Measurements from ENCODE around the gene GALNT14. TPM values are rescaled to one million over a fixed set of nuclear protein-coding genes. Genes with fewer than 3 reads are reported as not detected.

GALNT14 gene
- total and polyA plus RNA-seq, 5 experiments from 2014 or later = 0.36 TPM; not detected in 4

DNA sequence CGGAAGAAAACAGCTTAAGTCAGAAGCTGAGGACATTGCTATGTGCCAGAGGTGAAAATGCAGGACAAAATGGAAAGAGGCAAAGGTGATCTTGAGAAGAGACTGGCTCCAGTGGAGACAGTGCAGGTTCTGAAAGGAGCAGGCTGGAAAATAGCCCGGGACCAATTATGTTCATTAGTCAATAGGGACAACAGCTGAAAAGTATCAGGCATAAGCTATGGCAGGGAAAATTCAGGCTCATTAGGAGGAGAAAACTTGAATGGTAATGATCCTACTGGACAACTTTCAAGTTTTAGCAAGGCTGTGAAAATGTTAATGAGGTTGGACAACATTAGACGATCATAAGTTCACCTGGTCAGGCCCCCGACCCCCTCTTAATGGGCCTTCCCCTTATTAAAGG, 60.2 kb downstream of the GALNT14 start:
- ATAC-seq (no peak), DNase-seq (no peak)
- H3K27ac Mint-ChIP-seq = no peak overlapping the region
- H3K4me3 Mint-ChIP-seq = no peak overlapping the region
- peaks cover 0 to 7% (median 0%) of the 10 kb centered on the region in 5 donors for H3K27me3 Mint-ChIP-seq
- POLR2A ChIA-PET = no interaction called here
- H3K36me3 Mint-ChIP-seq = no peaks in the 10 kb centered on the region
- H3K9me3 Mint-ChIP-seq = no peaks in the 10 kb centered on the region
- no peaks in the 10 kb centered on the region for H3K4me1 Mint-ChIP-seq

DNA sequence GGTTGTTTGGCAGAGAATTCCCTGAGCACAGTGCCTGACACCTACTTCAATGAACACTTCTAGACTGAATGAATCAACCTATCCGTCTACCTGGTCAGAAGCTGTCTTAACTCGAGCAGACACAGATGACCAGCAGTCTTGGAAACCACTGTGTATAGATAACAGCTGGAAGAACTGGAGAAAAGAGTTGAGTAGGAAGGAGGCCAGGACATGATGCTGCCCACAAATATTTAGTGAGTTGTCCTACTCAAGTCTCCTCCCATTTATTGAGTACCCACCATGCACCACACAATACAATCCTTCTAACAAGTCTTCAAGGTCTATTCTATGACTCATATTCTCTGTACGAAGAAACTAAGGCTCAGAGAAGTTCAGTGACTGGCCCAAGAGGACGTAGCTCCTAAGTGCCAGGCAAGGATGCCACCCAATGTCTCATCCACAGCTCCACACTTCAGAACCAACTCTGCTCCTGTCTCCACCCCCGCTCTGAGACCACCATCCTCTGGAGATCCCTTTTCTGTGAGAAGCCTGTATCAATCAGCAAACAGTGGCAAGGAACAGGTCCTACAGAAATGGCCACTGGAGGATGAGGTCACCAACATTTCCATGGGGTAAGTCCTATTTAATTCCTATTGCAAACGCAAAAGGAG, 62.2 kb downstream of the GALNT14 start:
- Mint-ChIP-seq H3K27ac (no peak overlapping the region), H3K4me3 (no peak overlapping the region), H3K27me3 (peaks cover 0 to 7% (median 0%) of the 10 kb centered on the region in 5 donors), H3K9me3 (no peaks in the 10 kb centered on the region), H3K36me3 (no peaks in the 10 kb centered on the region), H3K4me1 (peaks cover 0 to 3% (median 0%) of the 10 kb centered on the region in 4 donors)
- POLR2A ChIA-PET = interaction anchor here (0.7 kb wide), 1 partner anchor 1723 kb away, joined by 3 read pairs; no protein-coding TSS in a partner anchor
- DNase-seq (no peak), ATAC-seq (no peak)

DNA sequence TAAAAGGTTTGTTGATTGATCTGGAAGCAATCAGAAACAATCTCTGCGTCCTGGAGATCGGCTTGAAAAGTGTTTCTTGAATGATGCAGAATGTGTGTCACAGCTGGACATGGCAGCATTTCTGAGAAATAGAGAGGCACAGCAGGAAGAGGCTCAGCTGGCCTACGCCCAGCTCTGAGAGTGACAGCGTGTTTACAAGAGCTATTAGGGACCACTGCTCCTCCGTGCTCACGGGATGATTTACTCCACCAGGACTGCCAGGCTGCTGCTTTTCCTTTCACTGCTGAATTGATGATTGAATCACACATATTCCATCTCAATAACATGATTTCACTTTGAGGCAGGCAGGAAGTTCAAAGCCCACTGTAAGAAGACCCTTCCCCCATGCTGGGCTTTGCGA, 62.8 kb downstream of the GALNT14 start:
- Mint-ChIP-seq H3K9me3 (no peaks in the 10 kb centered on the region), H3K36me3 (no peaks in the 10 kb centered on the region), H3K27ac (peak overlapping the region in 1 of 10 donors; percentile 10), H3K4me1 (peaks cover 0 to 3% (median 0%) of the 10 kb centered on the region in 4 donors), H3K4me3 (no peak overlapping the region), H3K27me3 (peaks cover 0 to 7% (median 0%) of the 10 kb centered on the region in 5 donors)
- POLR2A ChIA-PET = no interaction called here
- ATAC-seq (no peak), DNase-seq (no peak)

DNA sequence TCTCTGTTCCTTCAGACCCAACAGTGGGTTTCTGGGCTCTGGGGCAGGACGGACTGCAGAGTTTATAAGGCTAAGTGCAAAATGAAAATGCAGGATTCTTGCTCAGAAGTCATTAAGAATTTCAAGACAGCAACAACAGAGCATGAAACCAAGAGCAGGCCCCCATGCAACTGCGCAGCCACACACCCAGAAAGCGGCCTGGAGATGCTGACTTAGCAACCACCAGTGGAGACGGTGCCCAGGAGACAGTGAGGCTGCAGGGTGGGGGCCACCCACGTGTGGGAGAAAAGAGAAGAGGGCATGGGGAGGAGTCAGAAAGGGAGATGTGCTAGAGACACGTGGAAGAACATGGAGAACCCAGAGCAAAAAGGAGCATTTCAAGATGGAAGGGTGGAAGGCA, 66.5 kb downstream of the GALNT14 start:
- H3K27ac Mint-ChIP-seq = peak overlapping the region in 1 of 10 donors; percentile 74
- POLR2A ChIA-PET = no interaction called here
- H3K4me3 Mint-ChIP-seq = no peak overlapping the region
- no peaks in the 10 kb centered on the region for H3K9me3 Mint-ChIP-seq
- ATAC-seq (no peak), DNase-seq (no peak)
- H3K36me3 Mint-ChIP-seq = no peaks in the 10 kb centered on the region
- peaks cover 0 to 6% (median 3%) of the 10 kb centered on the region in 5 donors for H3K27me3 Mint-ChIP-seq
- H3K4me1 Mint-ChIP-seq = peaks cover 0 to 3% (median 0%) of the 10 kb centered on the region in 4 donors

DNA sequence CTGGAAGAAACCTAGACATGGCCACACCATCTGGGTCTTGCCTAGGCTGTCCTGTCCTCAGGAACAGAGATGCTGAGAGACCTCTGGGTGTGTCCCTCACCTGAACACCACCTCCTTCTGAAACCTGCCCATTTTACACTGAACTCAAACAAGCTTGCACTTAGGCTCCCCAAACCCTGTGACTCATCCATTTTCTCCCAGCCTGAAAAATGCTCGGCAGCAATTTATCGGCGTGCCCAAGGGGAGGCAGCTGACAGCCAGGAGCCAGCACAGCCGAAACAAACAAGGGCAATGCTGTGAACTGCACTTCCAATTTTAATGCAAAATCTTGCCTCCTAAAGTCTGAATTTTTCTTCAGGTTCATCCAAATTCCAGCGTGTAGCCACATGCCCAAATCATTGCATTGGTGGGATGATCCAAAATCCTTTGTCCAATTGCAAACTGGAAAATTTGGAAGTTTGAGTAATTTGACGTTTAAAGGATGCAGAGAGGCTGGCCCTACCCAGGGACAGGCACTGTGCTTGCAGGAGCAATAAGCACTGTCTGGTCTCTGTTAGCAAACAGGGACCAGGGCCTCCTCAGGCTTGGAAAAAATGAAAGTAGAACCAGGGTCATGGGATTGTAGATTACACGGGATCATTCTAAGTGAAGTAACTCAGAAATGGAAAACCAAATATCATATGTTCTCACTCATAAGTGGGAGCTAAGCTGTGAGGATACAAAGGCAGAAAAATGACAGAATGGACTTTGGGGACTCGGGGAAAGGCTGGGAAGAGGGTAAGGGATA, 67.7 kb downstream of the GALNT14 start:
- H3K36me3 Mint-ChIP-seq = no peaks in the 10 kb centered on the region

DNA sequence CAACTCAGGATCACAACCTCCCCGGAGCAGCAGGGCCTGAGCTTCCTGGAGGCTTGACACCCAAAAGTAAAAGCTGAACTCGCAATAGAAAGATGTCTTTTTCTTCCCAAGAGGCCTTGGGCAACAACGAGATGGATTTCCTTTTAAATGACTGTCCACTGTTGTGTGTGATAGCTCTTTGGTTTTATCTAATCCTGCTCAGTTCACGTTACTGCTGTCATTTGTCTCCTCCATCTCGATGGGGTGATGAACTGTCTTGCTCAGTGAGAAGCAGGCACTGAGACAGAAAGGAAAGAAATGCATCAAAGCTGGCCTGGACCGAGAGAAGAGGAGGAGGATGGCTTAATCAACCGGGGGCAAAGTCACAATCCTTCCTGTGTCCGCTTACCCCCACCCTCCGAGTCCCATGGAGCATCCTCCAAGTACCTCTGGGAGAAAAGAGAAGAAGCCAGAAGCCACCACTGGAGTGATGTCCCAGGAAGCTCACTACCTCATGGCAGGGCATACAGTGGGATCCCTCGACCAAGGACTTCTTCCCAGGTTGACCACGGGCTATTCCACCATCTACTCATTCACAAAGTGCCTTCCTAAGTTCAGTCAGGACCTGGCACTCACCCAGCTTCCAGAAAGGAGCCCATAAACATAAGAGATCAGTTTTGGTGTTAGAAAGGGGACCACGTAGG, 68.5 kb downstream of the GALNT14 start:
- H3K27me3 Mint-ChIP-seq = peaks cover 0 to 8% (median 3%) of the 10 kb centered on the region in 5 donors
- POLR2A ChIA-PET = no interaction called here
- no peaks in the 10 kb centered on the region for H3K9me3 Mint-ChIP-seq
- no peak overlapping the region for H3K4me3 Mint-ChIP-seq
- H3K36me3 Mint-ChIP-seq = no peaks in the 10 kb centered on the region
- DNase-seq (no peak), ATAC-seq (no peak)
- H3K4me1 Mint-ChIP-seq = peaks cover 0 to 3% (median 0%) of the 10 kb centered on the region in 4 donors
- H3K27ac Mint-ChIP-seq = no peak overlapping the region

More for the DNA sequence above, 67.7 kb downstream of the GALNT14 start:
- H3K9me3 Mint-ChIP-seq = no peaks in the 10 kb centered on the region
- peaks cover 0 to 3% (median 0%) of the 10 kb centered on the region in 4 donors for H3K4me1 Mint-ChIP-seq
- H3K4me3 Mint-ChIP-seq = no peak overlapping the region
- POLR2A ChIA-PET = no interaction called here
- peak overlapping the region in 3 of 10 donors; percentile 31 to 43 (median 34) for H3K27ac Mint-ChIP-seq
- peaks cover 0 to 8% (median 3%) of the 10 kb centered on the region in 5 donors for H3K27me3 Mint-ChIP-seq
- no peak for ATAC-seq
- DNase-seq = no peak

DNA sequence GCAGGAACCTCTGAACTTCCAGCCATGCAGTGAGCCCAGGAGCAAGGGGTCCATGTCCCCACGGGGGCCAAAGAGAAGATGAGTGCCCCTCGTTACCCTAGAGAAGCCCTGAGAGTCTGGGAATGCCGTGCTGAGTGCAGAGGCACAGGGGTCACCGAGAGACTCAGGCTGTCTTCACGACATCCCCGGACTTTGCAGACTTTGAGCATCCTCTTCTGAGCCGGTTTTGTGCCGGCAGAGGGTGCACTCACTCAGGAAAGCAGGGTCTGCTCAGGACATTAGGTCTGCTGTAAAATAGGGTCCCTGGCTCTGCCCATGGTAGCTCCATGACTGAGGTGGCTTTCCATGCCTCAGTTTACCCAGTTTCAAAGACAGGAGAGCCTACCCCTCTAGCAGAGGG, 71.0 kb downstream of the GALNT14 start:
- no peak overlapping the region for H3K27ac Mint-ChIP-seq
- peaks cover 0 to 1% (median 0%) of the 10 kb centered on the region in 9 donors for H3K9me3 Mint-ChIP-seq
- peaks cover 0 to 1% (median 0%) of the 10 kb centered on the region in 4 donors for H3K4me1 Mint-ChIP-seq
- H3K36me3 Mint-ChIP-seq = no peaks in the 10 kb centered on the region
- POLR2A ChIA-PET = no interaction called here
- DNase-seq (no peak), ATAC-seq (no peak)
- peaks cover 0 to 8% (median 3%) of the 10 kb centered on the region in 5 donors for H3K27me3 Mint-ChIP-seq
- H3K4me3 Mint-ChIP-seq = no peak overlapping the region

DNA sequence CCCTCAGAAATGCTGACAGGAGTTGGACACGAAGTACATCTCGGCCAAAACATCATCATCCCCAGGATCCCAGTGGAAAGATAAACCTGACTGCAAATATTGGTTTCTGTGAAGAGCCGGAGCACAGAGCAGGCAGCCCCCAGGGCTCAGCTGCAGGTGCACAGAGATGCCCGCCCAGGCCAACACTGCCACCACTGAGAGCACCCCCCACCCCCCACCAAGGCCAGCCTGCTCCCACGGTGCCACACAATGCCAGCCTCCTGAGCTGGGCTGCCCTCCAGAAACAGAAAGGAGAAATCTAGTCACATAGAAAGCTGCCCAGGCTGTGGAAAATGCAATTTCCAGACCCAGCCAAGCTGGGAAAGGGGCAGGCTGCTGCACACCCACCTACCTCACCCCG, 71.7 kb downstream of the GALNT14 start:
- H3K27me3 Mint-ChIP-seq = peaks cover 0 to 8% (median 3%) of the 10 kb centered on the region in 5 donors
- no peak overlapping the region for H3K4me3 Mint-ChIP-seq
- no peak overlapping the region for H3K27ac Mint-ChIP-seq
- peaks cover 0 to 1% (median 0%) of the 10 kb centered on the region in 9 donors for H3K9me3 Mint-ChIP-seq
- ATAC-seq = no peak
- no peaks in the 10 kb centered on the region for H3K4me1 Mint-ChIP-seq
- H3K36me3 Mint-ChIP-seq = no peaks in the 10 kb centered on the region
- POLR2A ChIA-PET = no interaction called here
- no peak for DNase-seq

DNA sequence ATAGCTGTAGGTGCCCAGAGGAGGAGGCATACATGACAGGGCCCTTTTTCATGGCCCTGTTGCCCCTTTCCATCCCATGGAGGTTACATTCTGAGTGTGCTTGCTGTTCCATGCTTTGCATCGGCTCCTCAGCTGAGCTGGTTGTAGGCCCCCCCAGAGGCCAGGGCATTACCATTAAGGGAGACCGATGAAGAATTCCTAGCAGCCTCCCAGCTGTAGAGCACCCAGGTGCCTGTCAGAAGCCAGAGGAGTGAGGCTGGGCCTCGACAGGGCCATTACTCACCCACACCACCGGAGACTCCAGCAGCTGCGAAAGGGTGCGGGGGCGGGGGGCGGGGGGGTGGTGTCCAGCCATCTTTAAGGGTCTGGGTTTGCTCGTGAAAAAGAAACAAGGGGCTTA, 72.2 kb downstream of the GALNT14 start:
- H3K27ac Mint-ChIP-seq = no peak overlapping the region
- H3K4me3 Mint-ChIP-seq = no peak overlapping the region
- H3K27me3 Mint-ChIP-seq = peaks cover 0 to 8% (median 5%) of the 10 kb centered on the region in 5 donors
- POLR2A ChIA-PET = no interaction called here
- no peak for ATAC-seq
- H3K4me1 Mint-ChIP-seq = no peaks in the 10 kb centered on the region
- peaks cover 0 to 3% (median 0%) of the 10 kb centered on the region in 9 donors for H3K9me3 Mint-ChIP-seq
- no peak for DNase-seq
- no peaks in the 10 kb centered on the region for H3K36me3 Mint-ChIP-seq

DNA sequence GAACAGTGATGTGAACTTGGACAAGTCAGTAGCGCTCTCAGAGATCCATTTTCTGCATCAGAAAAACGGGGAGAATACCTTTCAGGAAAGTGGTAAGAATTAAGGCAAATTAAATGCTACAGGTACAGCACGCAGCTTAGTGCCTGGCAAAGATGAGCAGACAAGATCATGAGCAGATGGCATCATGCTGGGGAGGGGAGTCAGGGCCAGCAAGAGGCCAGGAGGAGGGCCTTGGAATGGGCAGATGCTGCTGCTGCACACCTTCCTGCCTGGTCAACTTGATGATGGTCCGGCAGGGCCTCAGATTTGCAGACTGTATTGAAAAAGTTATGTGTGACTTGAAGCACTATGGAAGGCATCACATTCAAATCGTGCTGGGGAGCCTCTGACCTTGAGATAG, 72.9 kb downstream of the GALNT14 start:
- no peak for DNase-seq
- H3K4me3 Mint-ChIP-seq = no peak overlapping the region
- ATAC-seq = no peak
- H3K9me3 Mint-ChIP-seq = peaks cover 0 to 3% (median 0%) of the 10 kb centered on the region in 9 donors
- H3K36me3 Mint-ChIP-seq = no peaks in the 10 kb centered on the region
- peaks cover 0 to 8% (median 5%) of the 10 kb centered on the region in 5 donors for H3K27me3 Mint-ChIP-seq
- H3K4me1 Mint-ChIP-seq = no peaks in the 10 kb centered on the region
- POLR2A ChIA-PET = no interaction called here
- peak overlapping the region in 1 of 10 donors; percentile 50 for H3K27ac Mint-ChIP-seq

DNA sequence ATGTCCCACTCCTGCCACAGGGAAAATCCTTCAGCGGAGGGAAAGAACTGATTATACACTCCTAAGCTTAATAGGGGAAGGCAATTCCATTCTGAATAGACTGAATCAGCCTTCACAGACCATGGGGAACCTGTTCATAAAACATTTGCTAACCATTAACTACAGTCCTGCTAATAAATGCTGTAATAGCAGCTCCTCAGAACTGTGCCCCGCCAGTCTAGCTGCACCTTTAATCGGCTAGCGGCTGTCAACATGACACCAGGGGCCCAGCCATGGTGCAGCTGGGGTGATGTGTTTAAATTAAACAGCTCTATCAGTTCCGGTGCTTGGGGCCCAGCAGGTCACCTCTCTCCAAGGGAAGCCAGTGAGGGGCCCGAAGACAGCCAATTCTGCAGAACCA, 77.8 kb downstream of the GALNT14 start:
- Mint-ChIP-seq H3K36me3 (no peaks in the 10 kb centered on the region), H3K4me3 (no peak overlapping the region), H3K27ac (no peak overlapping the region), H3K27me3 (peaks cover 0 to 4% (median 2%) of the 10 kb centered on the region in 5 donors), H3K9me3 (peaks cover 0 to 3% (median 0%) of the 10 kb centered on the region in 9 donors), H3K4me1 (no peaks in the 10 kb centered on the region)
- DNase-seq (no peak), ATAC-seq (no peak)
- POLR2A ChIA-PET = no interaction called here

DNA sequence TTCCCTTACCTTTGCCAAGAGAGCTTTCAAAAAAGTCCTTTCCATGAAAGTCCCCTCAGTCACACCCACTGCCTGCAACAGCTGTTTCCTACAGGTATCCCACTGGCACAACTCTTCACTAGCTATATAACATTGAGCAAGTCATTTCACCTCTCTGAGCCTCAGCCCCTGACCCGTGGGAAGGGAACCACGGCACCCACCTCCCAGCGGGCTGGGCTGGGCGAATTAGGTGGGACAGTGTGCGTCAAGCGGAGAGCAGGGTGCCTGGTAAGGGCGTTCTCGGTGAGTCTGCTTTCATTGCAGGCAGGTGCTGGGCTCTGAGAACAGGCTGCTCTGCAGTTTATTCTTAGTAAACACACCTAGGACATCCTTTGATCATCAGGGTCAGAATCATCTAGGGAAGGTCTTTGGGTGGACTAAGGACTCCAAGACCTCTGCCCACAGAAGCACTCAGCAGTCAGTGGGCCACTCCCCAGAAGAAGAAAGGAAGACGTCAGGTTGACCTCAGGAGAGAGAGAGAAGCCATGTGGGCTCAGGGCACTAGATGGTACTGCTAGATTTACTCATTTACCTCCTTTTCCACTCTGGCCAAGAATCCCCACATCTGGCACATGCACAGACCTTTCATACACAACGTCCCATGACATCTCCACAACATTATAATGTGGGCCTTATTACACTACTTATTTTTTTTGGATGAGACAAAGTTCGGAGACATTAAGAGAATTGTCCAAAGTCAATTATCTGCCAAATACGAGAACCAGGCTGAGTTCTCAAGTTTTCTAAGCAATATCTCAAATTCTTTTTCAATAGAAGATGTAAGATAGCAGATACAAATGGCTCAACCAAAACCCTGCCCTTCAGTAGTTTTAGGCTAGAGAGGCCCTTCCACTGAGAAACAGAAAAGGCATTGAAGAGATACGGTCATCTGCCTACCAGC, 79.9 kb downstream of the GALNT14 start:
- POLR2A ChIA-PET = no interaction called here
- Mint-ChIP-seq H3K27ac (peak overlapping the region in 1 of 10 donors; percentile 4), H3K4me3 (no peak overlapping the region), H3K27me3 (peaks cover 0 to 13% (median 2%) of the 10 kb centered on the region in 5 donors), H3K36me3 (no peaks in the 10 kb centered on the region), H3K9me3 (peaks cover 0 to 3% (median 0%) of the 10 kb centered on the region in 9 donors), H3K4me1 (no peaks in the 10 kb centered on the region)
- ATAC-seq = no peak
- DNase-seq = no peak
